ENCODE measurements around the gene TLL1. TPM values are rescaled to one million over a fixed set of nuclear protein-coding genes. Genes with fewer than 3 reads are reported as not detected.

TLL1 gene
- total and polyA plus RNA-seq, 8 donors = 0.65 to 3.0 (median 1.6) TPM

- no peak for DNase-seq
- TF ChIP-seq CTCF (IDR thresholded peaks at IDR 0.05) = no peak
- 70 to 75% methylated on average over 1 of the region's 1 CpG for WGBS, 2 donors
- intact Hi-C loops (cut with DNase I) = no loop called here
- no peak for FAIRE-seq
- Histone ChIP-seq H3K27me3 (no peaks in the 10 kb centered on the region), H3K4me1 (no peaks in the 10 kb centered on the region), H3K27ac (no peak overlapping the region), H3K36me3 (no peaks in the 10 kb centered on the region), H3K4me3 (no peak overlapping the region), H3K9me3 (no peaks in the 10 kb centered on the region)
- no peak for ATAC-seq
Measured at GRCh38 chr4:166008510-166008909, 135.5 kb downstream of the TLL1 start.

- DNase-seq (no peak), ATAC-seq (no peak), FAIRE-seq (no peak)
- Histone ChIP-seq H3K36me3 (no peaks in the 10 kb centered on the region), H3K27me3 (no peaks in the 10 kb centered on the region), H3K4me3 (no peak overlapping the region), H3K9me3 (no peaks in the 10 kb centered on the region), H3K4me1 (no peaks in the 10 kb centered on the region), H3K27ac (no peak overlapping the region)
- intact Hi-C loops (cut with DNase I) = no loop called here
- 67 to 76% methylated on average over 2 of the region's 2 CpGs for WGBS, 2 donors
- no peak for TF ChIP-seq CTCF (IDR thresholded peaks at IDR 0.05)
Measured at GRCh38 chr4:166012129-166013030, 139.3 kb downstream of the TLL1 start.

GRCh38 chr4:166014411-166014810 is 141.4 kb downstream of the TLL1 start:
- Histone ChIP-seq H3K27me3 (no peaks in the 10 kb centered on the region), H3K4me3 (no peak overlapping the region), H3K36me3 (no peaks in the 10 kb centered on the region), H3K4me1 (no peaks in the 10 kb centered on the region), H3K9me3 (no peaks in the 10 kb centered on the region), H3K27ac (no peak overlapping the region)
- ATAC-seq (no peak), FAIRE-seq (no peak), DNase-seq (no peak)
- 89 to 94% methylated on average over 6 of the region's 6 CpGs for WGBS, 2 donors
- no peak for TF ChIP-seq CTCF (IDR thresholded peaks at IDR 0.05)
- intact Hi-C loops (cut with DNase I) = no loop called here

GRCh38 chr4:166017804-166018203 is 144.8 kb downstream of the TLL1 start:
- intact Hi-C loops (cut with DNase I) = no loop called here
- ATAC-seq (no peak), FAIRE-seq (no peak), DNase-seq (no peak)
- Histone ChIP-seq H3K9me3 (no peaks in the 10 kb centered on the region), H3K27ac (no peak overlapping the region), H3K4me3 (no peak overlapping the region), H3K27me3 (no peaks in the 10 kb centered on the region), H3K4me1 (no peaks in the 10 kb centered on the region), H3K36me3 (no peaks in the 10 kb centered on the region)
- no peak for TF ChIP-seq CTCF (IDR thresholded peaks at IDR 0.05)
- WGBS, 2 donors = 63 to 67% methylated on average over 1 of the region's 1 CpG
